Spinal cord (tissue), 10 donors: ENCODE data around the gene TRIM28. TPM values are rescaled to one million over a fixed set of nuclear protein-coding genes. Genes with fewer than 3 reads are reported as not detected.
A peak's percentile ranks its signal among the peaks of the same experiment; 100 is the strongest.

Experiments used
- DNase-seq, 6 donors: peaks; one replicate each; pipeline versions ENCODE4 v3.0.0 to v3.0.0-alpha.2; 2013 to 2015; ENCODE audit warnings: low spot score in 6 of 6, low read depth in 4 of 6
- H3K27ac ChIP-seq: one replicate; pipeline ENCODE4 v1.5.1; 2013; ENCODE audit warnings: low read depth, low read length, control low read depth
- H3K27me3 ChIP-seq: one replicate; pipeline ENCODE4 v1.6.1; 2013; ENCODE audit warnings: low read length; ENCODE audit not compliant: control insufficient read depth, insufficient read depth
- H3K36me3 ChIP-seq: one replicate; pipeline ENCODE4 v1.6.1; 2013; ENCODE audit warnings: low read length; ENCODE audit not compliant: control insufficient read depth, insufficient read depth
- H3K4me1 ChIP-seq: one replicate; pipeline ENCODE4 v1.6.1; 2013; ENCODE audit warnings: low read length; ENCODE audit not compliant: control insufficient read depth, insufficient read depth
- H3K4me3 ChIP-seq: one replicate; pipeline ENCODE4 v1.5.1; 2013; ENCODE audit warnings: low read depth, low read length, control low read depth
- H3K9me3 ChIP-seq: one replicate; pipeline ENCODE4 v1.6.1; 2013; ENCODE audit warnings: low read length; ENCODE audit not compliant: control insufficient read depth, insufficient read depth
- WGBS: methylation state at CpG from one replicate; pipeline ENCODE4 v1.1.5; 2013; ENCODE audit warnings: missing lambda C conversion rate; ENCODE audit not compliant: insufficient coverage; 5-methylcytosine and 5-hydroxymethylcytosine counted together
- polyA plus RNA-seq, 2 donors: library from polyadenylated mRNA; unstranded; fragments of 120-200 nt; gene quantifications; one replicate each; pipeline ENCODE4 v1.2.1, GENCODE V29; 2013; ENCODE audit not compliant: insufficient read length in 2 of 2
- total RNA-seq, 2 donors: library from RNA; depleted of rRNA in 1 of 2; stranded (reverse); fragments of 120-200 nt in 1 of 2; fragments of >200 nt in 1 of 2; gene quantifications; one replicate each; pipeline versions ENCODE4 v1.2.3 to v1.2.4, GENCODE V29; 2013 to 2014
- donor health status: healthy.

TRIM28 gene
- total and polyA plus RNA-seq, 4 donors: 203 to 522 (median 387) TPM

GRCh38 chr19:58547323-58548312 is 3.8 kb downstream of the TRIM28 start:
- 93% methylated on average over 14 of the region's 18 CpGs for WGBS
- H3K27ac ChIP-seq: no peak overlapping the region

GRCh38 chr19:58548859-58549663 is 5.2 kb downstream of the TRIM28 start:
- 95% methylated on average over 18 of the region's 20 CpGs for WGBS
- Histone ChIP-seq H3K36me3 (peaks cover 88% of the 10 kb centered on the region), H3K27ac (no peak overlapping the region)

More at GRCh38 chr19:58547323-58548312, 3.8 kb downstream of the TRIM28 start:
- DNase-seq: no peak
- no peaks in the 10 kb centered on the region for H3K9me3 ChIP-seq
- H3K4me3 ChIP-seq: no peak overlapping the region
- peaks cover 25% of the 10 kb centered on the region for H3K4me1 ChIP-seq
- H3K36me3 ChIP-seq: peaks cover 77% of the 10 kb centered on the region
- H3K27me3 ChIP-seq: no peaks in the 10 kb centered on the region

DNA sequence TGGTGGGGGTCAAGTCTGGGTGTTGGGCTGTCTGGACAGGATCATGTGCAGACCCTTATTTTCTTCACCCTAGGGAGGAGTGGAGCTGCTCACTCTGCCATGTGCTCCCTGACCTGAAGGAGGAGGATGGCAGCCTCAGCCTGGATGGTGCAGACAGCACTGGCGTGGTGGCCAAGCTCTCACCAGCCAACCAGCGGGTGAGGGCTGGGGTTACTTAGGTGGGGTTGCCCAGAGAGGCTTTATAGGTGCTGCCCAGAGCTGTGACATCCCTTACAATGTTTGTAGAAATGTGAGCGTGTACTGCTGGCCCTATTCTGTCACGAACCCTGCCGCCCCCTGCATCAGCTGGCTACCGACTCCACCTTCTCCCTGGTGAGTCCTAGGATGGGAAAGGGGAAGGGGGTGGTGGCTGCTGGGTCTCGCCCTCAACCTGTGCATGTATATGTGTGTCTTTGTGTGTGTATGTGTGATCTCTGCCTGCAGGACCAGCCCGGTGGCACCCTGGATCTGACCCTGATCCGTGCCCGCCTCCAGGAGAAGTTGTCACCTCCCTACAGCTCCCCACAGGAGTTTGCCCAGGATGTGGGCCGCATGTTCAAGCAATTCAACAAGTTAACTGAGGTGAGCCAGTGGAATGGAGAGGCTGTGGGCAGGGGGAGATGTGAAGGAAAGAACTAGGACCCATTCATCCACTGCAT is 5.9 kb downstream of the TRIM28 start:
- no peak for DNase-seq
- Histone ChIP-seq H3K27ac (no peak overlapping the region), H3K9me3 (no peaks in the 10 kb centered on the region), H3K4me3 (no peak overlapping the region), H3K4me1 (peaks cover 36% of the 10 kb centered on the region), H3K36me3 (peaks cover 88% of the 10 kb centered on the region), H3K27me3 (no peaks in the 10 kb centered on the region)
- 92% methylated on average over 5 of the region's 11 CpGs for WGBS

More at GRCh38 chr19:58548859-58549663, 5.2 kb downstream of the TRIM28 start:
- H3K27me3 ChIP-seq: no peaks in the 10 kb centered on the region
- no peak overlapping the region for H3K4me3 ChIP-seq
- H3K4me1 ChIP-seq: peaks cover 28% of the 10 kb centered on the region
- H3K9me3 ChIP-seq: no peaks in the 10 kb centered on the region
- no peak for DNase-seq

DNA sequence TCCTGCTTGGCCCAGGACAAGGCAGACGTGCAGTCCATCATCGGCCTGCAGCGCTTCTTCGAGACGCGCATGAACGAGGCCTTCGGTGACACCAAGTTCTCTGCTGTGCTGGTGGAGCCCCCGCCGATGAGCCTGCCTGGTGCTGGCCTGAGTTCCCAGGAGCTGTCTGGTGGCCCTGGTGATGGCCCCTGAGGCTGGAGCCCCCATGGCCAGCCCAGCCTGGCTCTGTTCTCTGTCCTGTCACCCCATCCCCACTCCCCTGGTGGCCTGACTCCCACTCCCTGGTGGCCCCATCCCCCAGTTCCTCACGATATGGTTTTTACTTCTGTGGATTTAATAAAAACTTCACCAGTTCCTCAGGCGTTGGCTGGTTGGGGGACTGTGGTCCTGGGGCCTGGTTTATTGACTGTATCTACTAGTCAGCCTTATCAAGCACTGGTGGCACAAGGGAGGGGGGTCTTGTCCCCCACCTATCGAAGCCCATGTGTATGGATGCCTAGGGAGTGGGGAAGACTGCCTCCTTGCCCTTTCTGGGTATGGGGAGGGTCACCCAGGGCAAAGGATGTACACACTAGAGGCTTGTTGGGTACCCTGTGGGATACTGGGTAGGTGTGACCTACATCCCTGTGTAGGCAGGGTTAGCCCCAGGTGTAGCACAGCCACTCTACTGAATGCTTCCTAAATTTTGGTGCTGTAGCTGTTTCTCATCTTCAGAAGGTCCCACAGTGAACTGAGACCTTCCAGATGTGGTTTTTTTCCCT is 6.7 kb downstream of the TRIM28 start:
- Histone ChIP-seq H3K27me3 (no peaks in the 10 kb centered on the region), H3K4me1 (peaks cover 35% of the 10 kb centered on the region), H3K4me3 (no peak overlapping the region), H3K36me3 (peaks cover 86% of the 10 kb centered on the region), H3K27ac (no peak overlapping the region), H3K9me3 (no peaks in the 10 kb centered on the region)
- 91% methylated on average over 11 of the region's 13 CpGs for WGBS
- DNase-seq: no peak

GRCh38 chr19:58551123-58551497 is 7.2 kb downstream of the TRIM28 start:
- no peak overlapping the region for H3K4me3 ChIP-seq
- H3K4me1 ChIP-seq: peaks cover 35% of the 10 kb centered on the region
- no peak overlapping the region for H3K27ac ChIP-seq

GRCh38 chr19:58551577-58552471 is 8.0 kb downstream of the TRIM28 start:
- Histone ChIP-seq H3K4me1 (peaks cover 37% of the 10 kb centered on the region), H3K36me3 (peaks cover 86% of the 10 kb centered on the region), H3K9me3 (no peaks in the 10 kb centered on the region), H3K27me3 (no peaks in the 10 kb centered on the region), H3K4me3 (no peak overlapping the region), H3K27ac (no peak overlapping the region)
- 97% methylated on average over 12 of the region's 18 CpGs for WGBS
- DNase-seq: no peak

More at GRCh38 chr19:58551123-58551497, 7.2 kb downstream of the TRIM28 start:
- H3K9me3 ChIP-seq: no peaks in the 10 kb centered on the region
- peaks cover 86% of the 10 kb centered on the region for H3K36me3 ChIP-seq
- DNase-seq: no peak
- 75% methylated on average over 1 of the region's 1 CpG for WGBS
- no peaks in the 10 kb centered on the region for H3K27me3 ChIP-seq

DNA sequence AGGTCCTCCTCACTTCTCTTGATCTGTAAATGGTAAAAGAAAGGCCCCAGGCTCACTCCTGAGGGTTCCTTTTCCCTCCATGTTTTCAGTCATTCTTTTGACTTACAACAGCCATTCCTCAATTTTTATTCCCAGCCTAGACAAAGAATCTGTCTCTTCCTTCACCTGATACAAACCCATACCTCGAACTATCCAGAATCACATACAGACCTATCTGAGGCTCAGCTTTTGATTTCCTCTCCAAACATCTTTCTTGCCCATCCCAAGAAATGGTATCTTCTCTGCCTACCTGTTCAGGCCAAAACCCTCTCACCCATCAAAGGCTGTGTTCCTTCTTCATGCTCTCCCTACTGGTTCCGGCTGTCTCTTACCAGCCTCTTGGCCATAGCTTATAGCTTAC is 8.8 kb downstream of the TRIM28 start:
- no peak for DNase-seq
- no peak overlapping the region for H3K27ac ChIP-seq
- H3K4me1 ChIP-seq: peaks cover 45% of the 10 kb centered on the region
- H3K36me3 ChIP-seq: peaks cover 82% of the 10 kb centered on the region
- H3K4me3 ChIP-seq: no peak overlapping the region
- H3K9me3 ChIP-seq: no peaks in the 10 kb centered on the region
- no peaks in the 10 kb centered on the region for H3K27me3 ChIP-seq
- WGBS: 100% methylated on average over 1 of the region's 2 CpGs

- peak overlapping the region; percentile 97 for H3K27ac ChIP-seq
- 24% methylated on average over 18 of the region's 18 CpGs for WGBS
- peak overlapping the region; percentile 82 for H3K4me3 ChIP-seq
- DNase-seq: no peak
- no peaks in the 10 kb centered on the region for H3K27me3 ChIP-seq
- peaks cover 69% of the 10 kb centered on the region for H3K36me3 ChIP-seq
- peaks cover 49% of the 10 kb centered on the region for H3K4me1 ChIP-seq
- H3K9me3 ChIP-seq: no peaks in the 10 kb centered on the region
Measured at GRCh38 chr19:58553799-58554493, 10.1 kb downstream of the TRIM28 start.
